AG09309 (cell line): Measurements from ENCODE around the gene OLFML3.
A peak's percentile ranks its signal among the peaks of the same experiment; 100 is the strongest.

Experiments used
- DNase-seq: peaks from one replicate; pipeline ENCODE4 v3.0.0-alpha.2; 2010; ENCODE audit warnings: low read depth
- H3K4me3 ChIP-seq: 2 replicates; pipeline ENCODE4 v1.5.1; 2011; ENCODE audit warnings: mild to moderate bottlenecking, low read depth, low read length, moderate library complexity; ENCODE audit not compliant: control insufficient read depth
- TF ChIP-seq, protein P1 (sequence below): IDR thresholded peaks from 2 replicates; pipeline ENCODE4 v1.5.1; 2011; ENCODE audit warnings: mild to moderate bottlenecking, low read depth, low read length, inconsistent platforms; ENCODE audit not compliant: insufficient read depth, control insufficient read depth; ENCODE audit errors: missing control alignments

Gene OLFML3

DNA sequence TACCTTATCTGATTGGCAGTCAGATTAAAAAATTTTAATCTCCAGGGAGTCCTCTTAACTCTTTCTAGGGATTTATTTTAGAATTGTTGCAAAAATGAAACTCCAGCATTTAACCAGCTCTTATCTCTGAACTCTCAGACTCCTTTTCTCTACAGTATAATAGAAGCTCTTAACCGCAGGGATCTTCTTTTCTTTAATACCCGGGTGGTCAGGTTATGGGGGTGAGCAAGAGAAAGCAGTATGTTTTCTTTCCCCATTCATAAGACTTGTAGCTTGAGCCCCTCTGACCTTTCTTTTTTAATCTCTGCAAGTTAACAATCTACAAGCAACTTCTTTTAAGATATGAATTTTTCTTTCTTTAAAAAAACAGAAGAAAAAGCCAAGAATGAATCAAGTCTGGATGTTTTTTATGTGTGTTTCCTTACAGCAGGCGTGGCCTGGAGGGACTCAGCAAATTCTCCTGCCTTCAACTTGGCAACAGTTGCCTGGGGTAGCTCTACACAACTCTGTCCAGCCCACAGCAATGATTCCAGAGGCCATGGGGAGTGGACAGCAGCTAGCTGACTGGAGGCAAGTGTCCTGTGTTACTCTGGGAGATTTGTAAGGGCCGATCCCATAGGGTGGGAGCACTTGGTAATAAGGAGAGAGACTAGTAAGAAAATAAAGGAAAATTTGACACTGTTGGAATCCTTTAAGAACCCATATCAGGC, 13.4 kb upstream of the OLFML3 start:
- H3K4me3 ChIP-seq, result no peak overlapping the region
- no peak for DNase-seq
- TF ChIP-seq, protein P1, sequence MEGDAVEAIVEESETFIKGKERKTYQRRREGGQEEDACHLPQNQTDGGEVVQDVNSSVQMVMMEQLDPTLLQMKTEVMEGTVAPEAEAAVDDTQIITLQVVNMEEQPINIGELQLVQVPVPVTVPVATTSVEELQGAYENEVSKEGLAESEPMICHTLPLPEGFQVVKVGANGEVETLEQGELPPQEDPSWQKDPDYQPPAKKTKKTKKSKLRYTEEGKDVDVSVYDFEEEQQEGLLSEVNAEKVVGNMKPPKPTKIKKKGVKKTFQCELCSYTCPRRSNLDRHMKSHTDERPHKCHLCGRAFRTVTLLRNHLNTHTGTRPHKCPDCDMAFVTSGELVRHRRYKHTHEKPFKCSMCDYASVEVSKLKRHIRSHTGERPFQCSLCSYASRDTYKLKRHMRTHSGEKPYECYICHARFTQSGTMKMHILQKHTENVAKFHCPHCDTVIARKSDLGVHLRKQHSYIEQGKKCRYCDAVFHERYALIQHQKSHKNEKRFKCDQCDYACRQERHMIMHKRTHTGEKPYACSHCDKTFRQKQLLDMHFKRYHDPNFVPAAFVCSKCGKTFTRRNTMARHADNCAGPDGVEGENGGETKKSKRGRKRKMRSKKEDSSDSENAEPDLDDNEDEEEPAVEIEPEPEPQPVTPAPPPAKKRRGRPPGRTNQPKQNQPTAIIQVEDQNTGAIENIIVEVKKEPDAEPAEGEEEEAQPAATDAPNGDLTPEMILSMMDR, result no peak

DNA sequence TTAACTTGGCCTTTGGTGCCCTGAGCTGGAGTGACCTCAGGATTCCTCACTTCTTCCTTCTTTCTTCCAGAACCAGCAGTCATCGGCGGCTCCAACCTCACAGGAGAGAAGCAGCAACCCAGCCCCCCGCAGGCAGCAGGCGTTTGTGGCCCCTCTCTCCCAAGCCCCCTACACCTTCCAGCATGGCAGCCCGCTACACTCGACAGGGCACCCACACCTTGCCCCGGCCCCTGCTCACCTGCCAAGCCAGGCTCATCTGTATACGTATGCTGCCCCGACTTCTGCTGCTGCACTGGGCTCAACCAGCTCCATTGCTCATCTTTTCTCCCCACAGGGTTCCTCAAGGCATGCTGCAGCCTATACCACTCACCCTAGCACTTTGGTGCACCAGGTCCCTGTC, 6.3 kb upstream of the OLFML3 start:
- no peak for DNase-seq
- no peak overlapping the region for H3K4me3 ChIP-seq
- TF ChIP-seq, protein P1, result no peak

DNA sequence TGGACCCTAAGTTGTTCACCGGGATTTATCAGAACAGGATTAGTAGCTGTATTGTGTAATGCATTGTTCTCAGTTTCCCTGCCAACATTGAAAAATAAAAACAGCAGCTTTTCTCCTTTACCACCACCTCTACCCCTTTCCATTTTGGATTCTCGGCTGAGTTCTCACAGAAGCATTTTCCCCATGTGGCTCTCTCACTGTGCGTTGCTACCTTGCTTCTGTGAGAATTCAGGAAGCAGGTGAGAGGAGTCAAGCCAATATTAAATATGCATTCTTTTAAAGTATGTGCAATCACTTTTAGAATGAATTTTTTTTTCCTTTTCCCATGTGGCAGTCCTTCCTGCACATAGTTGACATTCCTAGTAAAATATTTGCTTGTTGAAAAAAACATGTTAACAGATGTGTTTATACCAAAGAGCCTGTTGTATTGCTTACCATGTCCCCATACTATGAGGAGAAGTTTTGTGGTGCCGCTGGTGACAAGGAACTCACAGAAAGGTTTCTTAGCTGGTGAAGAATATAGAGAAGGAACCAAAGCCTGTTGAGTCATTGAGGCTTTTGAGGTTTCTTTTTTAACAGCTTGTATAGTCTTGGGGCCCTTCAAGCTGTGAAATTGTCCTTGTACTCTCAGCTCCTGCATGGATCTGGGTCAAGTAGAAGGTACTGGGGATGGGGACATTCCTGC, 3.9 kb upstream of the OLFML3 start:
- TF ChIP-seq, protein P1, result no peak
- no peak overlapping the region for H3K4me3 ChIP-seq
- no peak for DNase-seq

DNA sequence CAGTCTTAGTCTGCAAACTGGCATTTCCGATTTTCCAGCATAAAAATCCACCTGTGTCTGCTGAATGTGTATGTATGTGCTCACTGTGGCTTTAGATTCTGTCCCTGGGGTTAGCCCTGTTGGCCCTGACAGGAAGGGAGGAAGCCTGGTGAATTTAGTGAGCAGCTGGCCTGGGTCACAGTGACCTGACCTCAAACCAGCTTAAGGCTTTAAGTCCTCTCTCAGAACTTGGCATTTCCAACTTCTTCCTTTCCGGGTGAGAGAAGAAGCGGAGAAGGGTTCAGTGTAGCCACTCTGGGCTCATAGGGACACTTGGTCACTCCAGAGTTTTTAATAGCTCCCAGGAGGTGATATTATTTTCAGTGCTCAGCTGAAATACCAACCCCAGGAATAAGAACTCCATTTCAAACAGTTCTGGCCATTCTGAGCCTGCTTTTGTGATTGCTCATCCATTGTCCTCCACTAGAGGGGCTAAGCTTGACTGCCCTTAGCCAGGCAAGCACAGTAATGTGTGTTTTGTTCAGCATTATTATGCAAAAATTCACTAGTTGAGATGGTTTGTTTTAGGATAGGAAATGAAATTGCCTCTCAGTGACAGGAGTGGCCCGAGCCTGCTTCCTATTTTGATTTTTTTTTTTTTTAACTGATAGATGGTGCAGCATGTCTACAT, 2.5 kb upstream of the OLFML3 start:
- TF ChIP-seq, protein P1, result peak; percentile 77
- H3K4me3 ChIP-seq, result no peak overlapping the region
- no peak for DNase-seq

DNA sequence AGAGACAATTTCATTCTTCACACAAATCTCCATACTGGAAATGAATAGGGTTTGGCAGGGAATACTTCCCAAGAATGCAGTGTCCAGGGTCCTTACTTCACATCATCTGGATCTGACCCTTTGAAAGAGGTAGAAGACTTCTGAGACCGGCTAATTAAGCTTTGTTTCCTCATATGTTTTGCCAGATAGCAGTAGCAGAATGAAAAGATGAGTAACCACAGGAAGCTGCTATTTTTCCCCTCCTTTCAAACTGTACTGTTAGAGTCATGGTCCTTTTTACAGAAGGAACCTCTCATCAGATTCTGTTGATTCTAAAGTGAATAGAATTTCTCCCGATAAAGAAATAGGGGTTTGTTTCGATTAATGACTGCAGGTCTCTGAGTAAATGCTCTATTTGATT, 1.4 kb upstream of the OLFML3 start:
- H3K4me3 ChIP-seq, result no peak overlapping the region
- TF ChIP-seq, protein P1, result no peak
- DNase-seq, result no peak

DNA sequence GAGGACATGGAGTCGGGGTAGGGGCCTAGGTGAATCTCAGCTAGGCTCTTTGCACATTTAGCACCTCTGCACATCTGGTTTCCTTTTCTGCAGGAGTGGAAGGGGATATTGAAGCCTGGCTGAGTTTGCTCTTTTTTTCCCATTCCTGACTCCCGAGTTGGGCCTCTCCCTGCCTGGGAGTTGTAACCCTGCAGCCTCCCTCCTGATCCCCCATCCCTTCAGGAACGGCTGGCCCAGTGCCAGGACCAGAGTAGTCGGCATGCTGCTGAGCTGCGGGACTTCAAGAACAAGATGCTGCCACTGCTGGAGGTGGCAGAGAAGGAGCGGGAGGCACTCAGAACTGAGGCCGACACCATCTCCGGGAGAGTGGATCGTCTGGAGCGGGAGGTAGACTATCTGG, 836 bp downstream of the OLFML3 start:
- DNase-seq, result no peak
- H3K4me3 ChIP-seq, result peak overlapping the region; percentile 43
- TF ChIP-seq, protein P1, result no peak
